ENCODE measurements around the gene UMODL1. TPM values are rescaled to one million over a fixed set of nuclear protein-coding genes. Genes with fewer than 3 reads are reported as not detected.

The UMODL1 gene
- total RNA-seq, 2 experiments from 2014 or later, result not detected

- H3K9me3 Mint-ChIP-seq (ENCODE audit: insufficient read depth), result no peaks in the 10 kb centered on the region
- H3K27ac Mint-ChIP-seq, result peak overlapping the region; percentile 70
- DNase-seq (peak; percentile 34), ATAC-seq (no peak)
- peak overlapping the region; percentile 0 for H3K4me3 Mint-ChIP-seq
- peaks cover 32% of the 10 kb centered on the region for H3K4me1 Mint-ChIP-seq (ENCODE audit: low read depth)
- H3K27me3 Mint-ChIP-seq (ENCODE audit: low read depth), result peaks cover 5% of the 10 kb centered on the region
- ChIA-PET CTCF (interaction anchor here (0.7 to 4.2 kb wide), 8 partner anchors 13 to 313 kb away, joined by 3 to 42 read pairs (median 4); no protein-coding TSS in a partner anchor), POLR2A (interaction anchor here (0.5 to 1.4 kb wide), 4 partner anchors 16 to 338 kb away, joined by 3 to 4 read pairs (median 3); no protein-coding TSS in a partner anchor)
- H3K36me3 Mint-ChIP-seq (ENCODE audit: low read depth), result no peaks in the 10 kb centered on the region
These were observed 58.5 kb downstream of the UMODL1 start for GRCh38 chr21:42129300-42130266.

- ATAC-seq (no peak), DNase-seq (no peak)
- no peaks in the 10 kb centered on the region for H3K9me3 Mint-ChIP-seq (ENCODE audit: insufficient read depth)
- CTCF ChIA-PET, result interaction anchor here (0.9 to 4.2 kb wide), 7 partner anchors 13 to 314 kb away, joined by 3 to 42 read pairs (median 4); no protein-coding TSS in a partner anchor
- H3K27me3 Mint-ChIP-seq (ENCODE audit: low read depth), result peaks cover 4% of the 10 kb centered on the region
- no peak overlapping the region for H3K4me3 Mint-ChIP-seq
- POLR2A ChIA-PET, result interaction anchor here (0.6 to 1.4 kb wide), 2 partner anchors 15 to 136 kb away, joined by 3 read pairs; no protein-coding TSS in a partner anchor
- H3K4me1 Mint-ChIP-seq (ENCODE audit: low read depth), result peaks cover 25% of the 10 kb centered on the region
- no peaks in the 10 kb centered on the region for H3K36me3 Mint-ChIP-seq (ENCODE audit: low read depth)
- no peak overlapping the region for H3K27ac Mint-ChIP-seq
These were observed 59.3 kb downstream of the UMODL1 start for GRCh38 chr21:42130441-42130840.

DNA sequence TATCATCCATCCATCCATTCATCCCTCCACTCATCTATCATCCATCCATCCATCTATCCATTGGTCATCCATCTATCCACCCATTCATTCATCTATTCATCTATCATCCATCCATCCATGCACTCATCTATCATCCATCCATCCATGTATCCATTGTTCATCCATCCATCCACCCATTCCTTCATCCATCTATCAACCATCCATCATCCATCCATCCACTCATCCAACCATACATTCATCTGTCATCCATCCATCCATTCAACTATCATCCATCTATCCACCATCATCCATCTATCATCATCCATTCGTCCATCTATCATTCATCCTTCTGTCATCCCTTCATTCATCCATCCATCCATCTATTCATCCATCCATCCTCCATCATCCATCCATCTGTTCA lies 61.1 kb downstream of the UMODL1 start:
- H3K27ac Mint-ChIP-seq, result no peak overlapping the region
- H3K4me3 Mint-ChIP-seq, result no peak overlapping the region
- POLR2A ChIA-PET, result no interaction called here
- no peak for DNase-seq
- H3K9me3 Mint-ChIP-seq (ENCODE audit: insufficient read depth), result no peaks in the 10 kb centered on the region
- no peaks in the 10 kb centered on the region for H3K36me3 Mint-ChIP-seq (ENCODE audit: low read depth)
- no peak for ATAC-seq
- H3K4me1 Mint-ChIP-seq (ENCODE audit: low read depth), result peaks cover 17% of the 10 kb centered on the region
- H3K27me3 Mint-ChIP-seq (ENCODE audit: low read depth), result peaks cover 3% of the 10 kb centered on the region
- CTCF ChIA-PET, result interaction anchor here (1.3 to 1.5 kb wide), 2 partner anchors 13 to 15 kb away, joined by 4 to 6 read pairs; no protein-coding TSS in a partner anchor

- H3K9me3 Mint-ChIP-seq (ENCODE audit: insufficient read depth), result no peaks in the 10 kb centered on the region
- DNase-seq (no peak), ATAC-seq (no peak)
- no peaks in the 10 kb centered on the region for H3K36me3 Mint-ChIP-seq (ENCODE audit: low read depth)
- H3K27me3 Mint-ChIP-seq (ENCODE audit: low read depth), result peaks cover 3% of the 10 kb centered on the region
- ChIA-PET POLR2A (no interaction called here), CTCF (no interaction called here)
- no peak overlapping the region for H3K27ac Mint-ChIP-seq
- H3K4me1 Mint-ChIP-seq (ENCODE audit: low read depth), result peaks cover 17% of the 10 kb centered on the region
- H3K4me3 Mint-ChIP-seq, result no peak overlapping the region
These were observed 62.0 kb downstream of the UMODL1 start for GRCh38 chr21:42133131-42133530.

DNA sequence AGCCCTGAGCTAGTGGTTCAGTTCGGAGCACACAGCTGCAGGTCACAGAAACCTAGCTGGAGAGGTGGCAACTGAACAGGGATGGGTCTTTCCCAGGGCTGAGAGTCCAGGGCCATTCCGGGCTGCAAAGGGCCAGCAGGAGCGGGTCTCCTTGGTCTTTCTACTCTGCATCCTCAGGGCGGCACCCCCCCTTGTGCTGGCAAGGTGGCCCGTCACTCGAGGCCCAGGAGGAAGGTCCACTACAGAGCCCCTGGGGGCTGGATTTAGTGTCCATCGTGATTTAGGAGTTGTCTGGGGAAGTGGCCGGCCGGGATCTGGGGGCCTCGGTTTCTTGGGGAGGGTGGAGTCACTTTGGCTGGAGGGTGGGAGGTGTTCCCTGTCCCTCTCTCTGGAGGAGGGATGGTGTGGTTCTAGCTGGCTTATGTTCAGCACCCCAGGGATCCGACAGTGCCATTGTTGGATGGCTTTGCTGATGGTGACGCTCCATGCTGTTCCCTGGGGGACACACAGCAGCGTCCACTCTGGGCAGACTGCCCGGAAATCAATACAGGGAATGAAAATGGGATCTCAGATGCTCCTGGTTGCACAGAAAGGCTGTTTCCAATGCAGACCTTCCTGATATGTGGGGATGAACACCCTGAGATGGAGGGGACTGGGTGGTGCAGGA lies 64.4 kb downstream of the UMODL1 start:
- no peak overlapping the region for H3K4me3 Mint-ChIP-seq
- no peak overlapping the region for H3K27ac Mint-ChIP-seq
- POLR2A ChIA-PET, result no interaction called here
- no peaks in the 10 kb centered on the region for H3K27me3 Mint-ChIP-seq (ENCODE audit: low read depth)
- CTCF ChIA-PET, result interaction anchor here (1.1 to 2.8 kb wide), 2 partner anchors 10 to 16 kb away, joined by 3 to 13 read pairs; no protein-coding TSS in a partner anchor
- no peaks in the 10 kb centered on the region for H3K36me3 Mint-ChIP-seq (ENCODE audit: low read depth)
- DNase-seq (no peak), ATAC-seq (no peak)
- no peaks in the 10 kb centered on the region for H3K9me3 Mint-ChIP-seq (ENCODE audit: insufficient read depth)
- no peaks in the 10 kb centered on the region for H3K4me1 Mint-ChIP-seq (ENCODE audit: low read depth)

DNA sequence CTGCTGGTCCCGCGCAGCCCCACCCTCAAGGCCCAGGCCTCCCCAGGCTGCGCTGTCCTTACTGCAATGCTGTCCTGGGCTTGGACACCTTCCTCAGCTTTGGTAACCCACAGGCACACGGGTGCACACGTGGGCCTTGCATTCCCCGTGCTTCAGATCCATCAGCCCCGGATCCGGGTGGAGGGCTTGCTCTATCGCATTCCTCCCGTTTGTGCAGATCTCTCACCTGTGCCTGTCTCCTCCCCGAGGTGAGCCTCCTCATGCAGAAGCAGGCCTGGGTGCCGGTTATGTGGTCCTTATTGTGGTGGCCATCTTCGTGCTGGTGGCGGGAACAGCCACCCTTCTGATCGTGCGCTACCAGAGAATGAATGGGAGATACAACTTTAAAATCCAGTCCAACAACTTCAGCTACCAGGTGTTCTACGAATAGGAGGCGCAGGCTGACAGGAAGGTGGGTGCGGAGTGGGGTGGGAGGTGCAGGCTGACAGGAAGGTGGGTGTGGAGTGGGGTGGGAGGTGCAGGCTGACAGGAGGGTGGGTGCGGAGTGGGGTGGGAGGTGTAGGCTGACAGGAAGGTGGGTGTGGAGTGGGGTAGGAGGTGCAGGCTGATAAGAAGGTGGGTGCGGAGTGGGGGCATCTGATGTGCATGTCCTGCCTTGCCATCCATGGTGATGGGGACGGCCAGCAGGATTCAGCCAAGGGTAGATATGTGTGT lies 66.2 kb downstream of the UMODL1 start:
- no peaks in the 10 kb centered on the region for H3K36me3 Mint-ChIP-seq (ENCODE audit: low read depth)
- no peak overlapping the region for H3K27ac Mint-ChIP-seq
- ChIA-PET CTCF (interaction anchor here (2.8 kb wide), 1 partner anchor 8 kb away, joined by 13 read pairs; no protein-coding TSS in a partner anchor), POLR2A (interaction anchor here (0.6 kb wide), 1 partner anchor 12 kb away, joined by 3 read pairs; no protein-coding TSS in a partner anchor)
- DNase-seq (no peak), ATAC-seq (no peak)
- H3K4me3 Mint-ChIP-seq, result no peak overlapping the region
- H3K27me3 Mint-ChIP-seq (ENCODE audit: low read depth), result peaks cover 2% of the 10 kb centered on the region
- no peaks in the 10 kb centered on the region for H3K4me1 Mint-ChIP-seq (ENCODE audit: low read depth)
- no peaks in the 10 kb centered on the region for H3K9me3 Mint-ChIP-seq (ENCODE audit: insufficient read depth)

DNA sequence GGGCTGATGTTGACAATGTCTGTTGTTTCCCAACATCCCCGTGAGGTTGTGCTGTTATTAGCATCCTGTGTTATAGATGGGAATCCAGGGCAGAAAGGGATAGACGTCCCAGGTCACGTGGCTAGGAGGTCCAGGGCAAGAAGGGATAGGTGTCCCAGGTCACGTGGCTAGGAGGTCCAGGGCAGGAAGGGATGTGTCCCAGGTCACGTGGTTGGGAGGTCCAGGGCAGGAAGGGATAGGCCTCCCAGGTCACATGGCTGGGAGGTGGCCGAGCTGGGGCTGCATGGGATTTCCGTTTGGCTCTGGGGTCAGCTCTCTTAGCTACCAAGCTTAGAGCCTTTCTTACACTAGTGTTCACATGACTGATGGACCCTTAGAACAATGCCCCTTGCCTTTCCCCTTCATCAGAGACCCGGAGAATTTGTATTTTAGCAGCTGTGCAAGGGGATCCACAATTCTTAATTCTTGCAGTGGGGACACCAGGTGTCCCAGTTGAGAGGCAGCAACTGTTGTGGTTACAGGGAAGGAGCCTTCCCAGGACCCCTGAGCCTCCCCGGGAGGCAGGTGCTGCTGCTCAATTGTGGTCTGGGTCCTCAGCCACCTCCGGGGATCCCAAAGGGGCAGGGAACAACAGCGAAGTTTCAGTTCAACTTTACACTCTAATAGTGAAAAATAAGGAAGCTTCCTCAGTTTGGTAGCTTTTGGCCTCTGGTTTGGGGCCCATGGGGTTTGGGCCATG lies 69.2 kb downstream of the UMODL1 start:
- ATAC-seq, result no peak
- POLR2A ChIA-PET, result no interaction called here
- CTCF ChIA-PET, result interaction anchor here (1.5 kb wide), 1 partner anchor 24 kb away, joined by 5 read pairs; no protein-coding TSS in a partner anchor

GRCh38 chr21:42141643-42142042 lies 70.5 kb downstream of the UMODL1 start:
- ATAC-seq (no peak), DNase-seq (no peak)
- H3K4me1 Mint-ChIP-seq (ENCODE audit: low read depth), result peaks cover 10% of the 10 kb centered on the region
- no peak overlapping the region for H3K4me3 Mint-ChIP-seq
- ChIA-PET POLR2A (no interaction called here), CTCF (interaction anchor here (1.5 to 2.3 kb wide), 2 partner anchors 22 to 117 kb away, joined by 5 to 7 read pairs; no protein-coding TSS in a partner anchor)
- no peaks in the 10 kb centered on the region for H3K36me3 Mint-ChIP-seq (ENCODE audit: low read depth)
- no peaks in the 10 kb centered on the region for H3K9me3 Mint-ChIP-seq (ENCODE audit: insufficient read depth)
- peaks cover 8% of the 10 kb centered on the region for H3K27me3 Mint-ChIP-seq (ENCODE audit: low read depth)
- H3K27ac Mint-ChIP-seq, result no peak overlapping the region

More for the DNA sequence above, 69.2 kb downstream of the UMODL1 start:
- Mint-ChIP-seq H3K4me3 (no peak overlapping the region), H3K9me3 (ENCODE audit: insufficient read depth) (no peaks in the 10 kb centered on the region), H3K27ac (no peak overlapping the region), H3K36me3 (ENCODE audit: low read depth) (no peaks in the 10 kb centered on the region), H3K4me1 (ENCODE audit: low read depth) (peaks cover 3% of the 10 kb centered on the region), H3K27me3 (ENCODE audit: low read depth) (peaks cover 8% of the 10 kb centered on the region)
- DNase-seq, result no peak

- ChIA-PET CTCF (interaction anchor here (2.3 kb wide), 1 partner anchor 117 kb away, joined by 7 read pairs; no protein-coding TSS in a partner anchor), POLR2A (no interaction called here)
- ATAC-seq (no peak), DNase-seq (no peak)
- no peak overlapping the region for H3K27ac Mint-ChIP-seq
- no peaks in the 10 kb centered on the region for H3K9me3 Mint-ChIP-seq (ENCODE audit: insufficient read depth)
- no peak overlapping the region for H3K4me3 Mint-ChIP-seq
- H3K27me3 Mint-ChIP-seq (ENCODE audit: low read depth), result peaks cover 8% of the 10 kb centered on the region
- H3K36me3 Mint-ChIP-seq (ENCODE audit: low read depth), result no peaks in the 10 kb centered on the region
- peaks cover 10% of the 10 kb centered on the region for H3K4me1 Mint-ChIP-seq (ENCODE audit: low read depth)
These were observed 71.0 kb downstream of the UMODL1 start for GRCh38 chr21:42142141-42142540.

GRCh38 chr21:42142627-42143026 lies 71.5 kb downstream of the UMODL1 start:
- peaks cover 10% of the 10 kb centered on the region for H3K4me1 Mint-ChIP-seq (ENCODE audit: low read depth)
- POLR2A ChIA-PET, result interaction anchor here (0.6 kb wide), 1 partner anchor 116 kb away, joined by 4 read pairs; no protein-coding TSS in a partner anchor
- ATAC-seq (no peak), DNase-seq (no peak)
- no peak overlapping the region for H3K27ac Mint-ChIP-seq
- H3K36me3 Mint-ChIP-seq (ENCODE audit: low read depth), result no peaks in the 10 kb centered on the region
- H3K9me3 Mint-ChIP-seq (ENCODE audit: insufficient read depth), result no peaks in the 10 kb centered on the region
- no peak overlapping the region for H3K4me3 Mint-ChIP-seq
- CTCF ChIA-PET, result interaction anchor here (0.7 to 2.3 kb wide), 2 partner anchors 29 to 116 kb away, joined by 4 to 7 read pairs; no protein-coding TSS in a partner anchor
- peaks cover 8% of the 10 kb centered on the region for H3K27me3 Mint-ChIP-seq (ENCODE audit: low read depth)
